GM19025 (cell line): ENCODE data around the gene TTC12.
"Not testable (repeated sequence)": the region's sequence is repeated elsewhere in the genome, so short reads cannot be mapped to it uniquely, and the experiment has no call there.

Experiments
- ATAC-seq: cut with Tn5 transposase; IDR thresholded peaks from one replicate; pipeline ENCODE4 v1.9.1; 2021; ENCODE audit warnings: mild to moderate bottlenecking, low read depth, moderate library complexity; ENCODE audit not compliant: unreplicated experiment

Gene TTC12

DNA sequence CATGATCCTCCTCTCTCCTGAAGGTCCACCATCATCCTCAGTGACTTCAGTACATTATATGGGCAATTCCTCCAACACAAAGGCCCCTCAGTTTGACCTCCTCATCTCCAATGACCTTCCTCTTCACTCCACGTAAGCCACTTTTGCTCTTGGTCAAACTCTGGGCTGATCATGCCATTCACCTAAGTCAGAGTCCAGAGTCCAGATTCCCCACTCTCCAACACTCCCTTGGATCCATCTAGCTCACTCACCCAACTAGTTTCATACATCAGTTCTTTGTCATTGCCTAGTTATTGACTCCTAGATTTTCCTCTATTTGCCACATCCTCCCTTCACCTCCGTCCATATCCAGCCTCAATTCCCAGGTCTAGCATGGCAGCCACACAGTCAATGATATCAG lies 30.5 kb upstream of the TTC12 start:
- no peak for ATAC-seq

DNA sequence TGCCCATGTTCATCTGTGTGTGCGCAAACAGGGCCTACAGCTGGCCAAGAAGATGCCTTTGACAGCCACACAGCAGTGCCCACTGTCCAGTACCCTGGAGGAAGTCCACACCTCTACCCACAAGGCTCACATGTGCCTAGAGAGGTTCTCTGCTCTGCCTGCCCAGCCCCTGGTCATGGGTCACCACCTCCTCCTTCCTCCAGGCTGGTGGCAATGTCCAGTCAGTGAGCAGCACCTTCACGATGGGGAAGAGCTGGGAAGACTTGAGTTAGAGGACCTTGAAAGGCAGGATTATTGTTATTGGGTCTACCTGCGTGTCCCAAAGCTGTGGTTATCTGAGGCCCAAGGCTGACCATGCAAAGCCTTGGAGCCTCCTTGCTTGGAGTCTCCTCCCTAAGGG lies 28.4 kb upstream of the TTC12 start:
- no peak for ATAC-seq

DNA sequence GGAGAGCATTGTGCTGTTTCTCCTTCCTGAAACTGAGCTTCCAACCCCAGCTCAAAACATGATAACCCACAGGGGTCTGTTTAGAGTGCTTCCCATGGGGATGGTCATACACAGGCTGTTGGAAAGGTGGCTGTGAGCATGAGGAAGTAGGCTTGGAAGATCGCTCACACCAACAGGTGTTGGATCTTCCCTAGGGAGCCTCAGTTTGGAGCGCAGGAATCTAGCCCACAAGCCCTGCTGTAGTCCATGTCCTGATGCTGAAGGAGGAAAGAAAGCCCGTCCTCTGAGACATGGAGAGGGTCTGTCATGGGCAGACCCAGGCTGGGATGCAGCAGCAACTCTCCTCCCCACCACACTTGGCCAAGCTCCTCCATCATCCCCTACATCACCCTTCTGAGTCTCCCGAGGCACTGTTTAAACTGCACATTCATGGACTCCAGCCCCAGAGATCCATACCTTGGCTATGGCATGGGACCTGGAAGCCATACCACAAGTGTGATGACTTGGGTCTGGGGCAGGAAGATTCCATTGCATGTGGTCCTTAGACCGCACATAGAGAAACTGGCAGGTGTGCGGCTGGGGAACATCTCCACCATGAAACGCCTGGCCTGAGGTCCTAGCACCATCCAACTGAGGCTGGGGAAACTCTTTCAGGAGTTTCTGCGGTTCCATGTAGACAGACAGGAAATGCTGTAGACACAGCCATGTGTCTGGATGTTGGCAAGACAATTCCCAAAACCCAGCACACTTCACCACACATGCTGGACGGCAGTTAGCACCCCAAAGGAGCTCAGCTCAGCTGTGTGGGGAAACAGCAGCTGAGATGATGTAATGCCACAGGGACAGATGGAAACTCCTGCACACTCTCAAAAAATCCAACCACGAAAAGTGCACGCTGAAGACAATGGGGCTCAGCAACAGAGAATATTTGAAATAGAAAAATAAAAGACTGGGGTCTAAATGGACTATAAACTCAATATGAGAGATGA lies 27.6 kb upstream of the TTC12 start:
- no peak for ATAC-seq

DNA sequence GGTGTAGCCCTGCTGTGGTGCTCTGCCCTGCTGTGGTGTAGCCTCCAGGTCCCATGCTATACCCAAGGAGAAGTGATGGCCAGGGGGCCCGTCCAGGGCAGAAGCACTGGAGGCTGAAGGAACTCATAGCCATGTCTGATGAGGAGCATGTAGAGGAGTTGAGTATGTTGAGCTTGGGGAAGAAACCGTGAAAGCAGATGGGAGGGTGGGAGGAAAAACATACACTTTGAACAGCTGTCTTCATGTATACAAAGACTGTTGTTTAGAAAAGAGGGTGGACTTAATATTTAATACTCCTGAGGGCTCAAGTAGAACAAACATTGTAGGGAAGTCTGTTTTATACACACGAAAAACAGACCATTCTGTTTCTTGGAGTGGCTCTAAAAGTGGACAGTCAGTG lies 26.6 kb upstream of the TTC12 start:
- no peak for ATAC-seq

DNA sequence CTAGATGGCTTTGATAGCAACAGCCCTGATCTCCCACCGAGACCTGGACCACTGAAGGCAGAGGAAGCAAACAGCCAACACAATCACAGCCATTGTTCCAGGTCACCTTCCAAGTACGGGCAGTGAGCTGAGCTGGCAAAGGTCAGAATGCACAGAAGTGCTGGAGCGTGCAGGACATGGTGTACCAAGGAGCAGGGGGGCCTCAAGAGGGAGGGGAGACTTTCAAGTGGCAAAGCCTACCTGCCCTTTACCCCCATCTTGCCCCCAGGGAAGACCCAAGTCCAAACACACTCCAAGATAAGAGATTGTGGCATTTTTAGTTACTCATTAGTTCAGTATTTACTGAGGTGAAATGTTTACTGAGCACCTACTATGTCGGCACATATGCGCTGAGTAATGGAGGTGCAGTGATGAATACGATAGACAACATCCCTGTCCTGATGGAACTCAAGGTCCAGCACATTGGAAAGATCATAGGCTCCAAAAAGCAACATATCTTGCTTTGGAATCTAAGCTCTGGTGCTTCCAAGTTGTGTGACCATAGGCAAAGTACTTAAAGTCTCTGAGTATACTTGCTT lies 26.0 kb upstream of the TTC12 start:
- ATAC-seq, result no peak

DNA sequence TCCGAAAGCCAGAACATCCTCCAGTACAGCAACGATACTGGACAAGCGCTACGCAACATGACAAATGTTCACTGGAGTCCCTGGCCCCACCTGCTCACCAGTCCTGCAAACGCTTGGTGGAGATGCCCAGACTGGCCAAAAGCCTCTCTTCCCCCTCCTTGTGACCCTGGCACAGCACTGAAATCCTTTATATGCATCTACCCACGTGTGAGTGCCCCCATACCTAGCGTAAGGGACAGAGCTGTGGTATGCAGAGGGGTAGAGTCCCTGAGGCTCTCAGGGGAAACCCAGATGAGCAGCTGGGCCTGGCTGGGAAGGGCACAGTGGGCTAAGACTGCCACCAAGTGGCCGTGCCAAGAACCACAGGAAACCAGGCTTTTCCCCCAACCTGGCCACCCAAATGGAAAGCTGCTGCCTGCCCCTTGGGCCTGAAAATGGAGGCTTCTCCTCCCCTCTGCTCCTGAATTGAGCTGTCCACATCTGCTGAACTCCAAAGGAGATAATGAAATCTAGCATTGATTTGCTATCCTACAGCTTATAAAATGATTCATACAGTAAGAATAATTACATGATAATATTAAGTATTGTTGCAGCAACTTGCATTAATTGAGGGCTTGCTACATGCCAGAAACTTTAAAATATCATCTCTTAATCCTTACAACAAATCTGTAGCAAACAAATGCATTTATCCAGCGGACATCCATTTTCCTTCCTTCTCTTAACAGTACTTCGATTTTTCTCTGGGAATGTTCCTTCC lies 24.8 kb upstream of the TTC12 start:
- peak; percentile 86 for ATAC-seq

DNA sequence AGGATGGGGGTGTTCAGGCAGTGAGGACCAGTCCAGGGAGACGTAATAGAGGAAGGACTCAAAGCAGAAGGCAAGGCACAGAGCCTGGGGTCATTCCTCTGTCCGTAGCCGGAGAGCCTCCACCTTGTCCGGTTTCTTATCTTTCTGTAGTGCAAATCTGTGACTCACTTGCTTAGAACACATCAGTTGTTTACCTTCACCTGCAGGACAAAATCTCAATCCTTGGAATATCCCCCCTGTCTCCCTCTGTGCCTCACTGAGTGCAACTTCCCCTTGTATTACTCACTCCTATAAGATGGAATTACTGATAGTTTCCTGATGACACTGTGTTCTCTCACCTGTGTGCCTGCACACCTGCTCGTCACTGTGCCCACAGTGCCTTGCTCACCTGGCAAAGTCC lies 20.4 kb upstream of the TTC12 start:
- no peak for ATAC-seq

DNA sequence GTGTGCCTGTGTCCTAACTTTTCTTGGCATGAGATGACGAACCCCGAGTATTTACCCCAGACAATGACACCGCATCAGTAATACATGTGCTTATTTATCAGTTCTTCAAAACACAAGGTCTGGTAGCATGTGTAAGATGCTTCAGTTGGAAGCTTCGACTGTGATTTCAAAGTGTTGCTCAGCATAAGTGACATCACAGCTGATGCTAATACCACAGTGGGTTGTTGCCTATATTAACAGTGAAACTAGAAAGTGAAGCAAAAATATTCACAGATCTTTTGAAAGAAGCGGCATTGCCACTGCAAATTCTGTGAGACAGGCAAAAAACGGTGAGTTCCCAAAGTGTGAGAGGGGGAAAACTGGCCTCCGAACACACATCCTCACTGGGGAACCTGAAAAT lies 18.4 kb upstream of the TTC12 start:
- ATAC-seq, result no peak

DNA sequence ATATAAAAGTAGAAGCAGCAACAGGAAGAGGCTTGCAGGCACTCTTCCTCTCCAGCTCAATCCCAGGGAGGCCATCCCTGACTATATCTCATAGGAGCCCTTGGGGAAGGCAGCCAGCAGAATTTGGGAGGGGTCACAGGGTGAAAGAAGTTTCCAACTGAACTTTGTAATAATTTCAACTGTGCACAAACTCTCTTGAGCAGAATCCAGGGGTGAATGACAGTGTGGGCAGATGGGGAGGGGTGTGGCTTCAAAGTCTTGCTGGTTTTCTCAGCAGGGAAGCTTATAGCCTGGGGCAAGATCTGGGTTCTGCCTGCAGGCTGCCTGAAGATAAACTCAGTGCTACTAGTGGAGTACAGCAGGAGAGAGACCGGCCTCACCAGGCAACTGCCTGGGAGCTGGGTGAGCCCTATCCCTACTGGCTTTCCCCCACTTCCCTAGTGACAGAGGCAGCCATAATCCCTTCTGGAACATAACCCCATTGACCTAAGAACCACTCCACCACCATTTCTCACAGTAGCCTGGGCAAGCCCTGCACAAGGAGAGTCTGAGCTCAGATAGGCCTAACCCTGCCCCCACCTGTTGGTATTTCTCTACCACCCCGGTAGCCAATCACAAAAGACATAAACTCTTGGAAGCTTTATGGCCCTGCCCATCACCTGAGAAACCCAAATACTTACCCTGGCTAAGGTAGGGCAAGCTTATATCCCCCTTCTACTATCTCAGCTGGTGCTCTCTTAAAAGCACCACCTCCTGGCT lies 17.8 kb upstream of the TTC12 start:
- no peak for ATAC-seq

DNA sequence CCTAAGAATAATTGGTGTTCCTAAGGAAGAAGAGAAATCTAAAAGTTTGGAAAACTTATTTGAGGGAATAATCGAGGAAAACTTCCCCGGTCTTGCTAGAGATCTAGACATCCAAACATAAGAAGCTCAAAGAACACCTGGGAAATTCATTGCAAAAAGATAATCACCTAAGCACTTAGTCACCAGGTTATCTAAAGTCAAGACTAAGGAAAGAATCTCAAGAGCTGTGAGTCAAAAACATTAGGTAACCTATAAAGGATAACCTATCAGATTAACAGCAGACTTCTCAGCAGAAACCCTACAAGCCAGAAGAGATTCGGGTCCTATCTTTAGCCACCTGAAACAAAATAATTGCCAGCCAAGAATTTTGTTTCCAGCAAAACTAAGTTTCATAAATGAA lies 15.9 kb upstream of the TTC12 start:
- ATAC-seq, result not testable (repeated sequence)

DNA sequence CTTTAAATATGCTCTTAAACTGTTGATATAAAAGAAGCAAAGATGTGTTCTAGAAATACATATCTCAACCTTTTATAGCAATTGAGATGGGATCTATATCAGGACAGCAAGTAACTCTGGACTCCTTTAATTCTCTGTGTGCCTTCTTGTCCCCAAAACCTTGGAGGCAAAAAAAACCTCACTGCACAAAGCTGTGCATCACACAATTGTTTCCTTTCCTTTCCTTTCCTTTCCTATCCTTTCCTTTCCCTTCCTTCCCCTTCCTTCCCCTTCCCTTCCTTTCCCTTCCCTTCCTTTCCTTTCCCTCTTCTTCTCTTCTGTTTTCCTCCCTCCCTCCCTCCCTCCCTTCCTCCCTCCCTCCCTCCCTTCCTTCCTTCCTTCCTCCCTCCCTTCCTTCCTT lies 9.5 kb upstream of the TTC12 start:
- no peak for ATAC-seq

DNA sequence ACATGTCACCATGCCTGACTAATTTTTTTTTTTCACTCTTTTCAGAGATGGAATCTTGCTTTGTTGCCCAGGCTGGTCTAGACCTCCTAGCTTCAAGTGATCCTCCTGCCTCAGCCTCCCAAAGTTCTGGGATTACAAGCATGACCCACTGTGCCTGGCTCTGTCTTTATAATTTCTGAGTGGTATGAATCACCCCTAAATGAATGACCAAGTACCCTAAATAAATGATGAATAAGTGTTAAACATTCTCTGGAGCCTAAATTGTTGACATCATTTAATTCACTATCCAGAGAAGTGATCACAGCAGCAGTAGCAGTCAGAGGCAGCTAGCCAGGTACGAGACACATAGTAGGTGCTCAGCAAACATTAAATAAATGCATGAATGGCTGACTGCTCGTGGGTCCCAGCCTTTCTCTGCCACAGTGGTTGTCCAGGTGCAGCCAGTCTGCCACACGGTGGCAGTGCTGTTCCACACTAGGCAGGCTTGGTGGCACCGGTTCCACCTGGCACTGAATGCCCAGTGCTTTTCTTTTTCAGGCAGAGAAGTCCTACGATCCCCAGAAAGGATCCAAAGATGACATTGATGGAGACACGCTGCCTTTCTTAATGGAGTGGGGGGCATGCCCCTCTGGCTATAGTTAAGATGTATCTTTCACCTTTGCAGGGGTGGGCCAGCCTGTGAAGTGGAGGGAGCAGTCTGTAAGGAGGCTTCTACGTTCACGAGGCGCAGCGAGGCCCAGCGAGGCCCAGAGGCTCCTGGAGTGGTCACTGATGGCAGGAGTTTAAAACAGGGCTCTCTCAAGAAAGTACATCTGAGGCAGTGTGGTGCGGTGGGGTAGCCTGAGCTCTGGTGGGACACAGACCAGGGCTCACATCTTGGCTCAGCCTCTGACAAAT lies 8.7 kb upstream of the TTC12 start:
- ATAC-seq, result peak; percentile 91

DNA sequence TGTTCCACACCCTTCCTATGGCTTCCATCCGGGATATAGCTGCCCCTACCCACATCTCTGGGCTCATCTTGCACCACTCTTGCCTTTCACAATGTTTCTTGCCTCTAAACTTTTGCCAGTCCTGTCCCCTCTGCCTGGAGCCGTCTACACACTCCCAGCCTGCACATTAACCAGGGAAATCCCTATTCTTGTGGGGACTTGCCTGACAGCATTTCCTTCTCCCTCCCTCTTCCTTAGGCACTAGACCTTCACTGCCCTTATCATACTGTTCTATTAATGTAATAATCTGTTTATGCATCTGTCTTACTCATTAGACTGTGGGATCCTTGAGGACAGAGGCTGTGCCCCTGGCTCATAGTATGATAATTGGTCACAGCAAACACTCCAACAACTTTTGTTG lies 5.8 kb upstream of the TTC12 start:
- ATAC-seq, result no peak

DNA sequence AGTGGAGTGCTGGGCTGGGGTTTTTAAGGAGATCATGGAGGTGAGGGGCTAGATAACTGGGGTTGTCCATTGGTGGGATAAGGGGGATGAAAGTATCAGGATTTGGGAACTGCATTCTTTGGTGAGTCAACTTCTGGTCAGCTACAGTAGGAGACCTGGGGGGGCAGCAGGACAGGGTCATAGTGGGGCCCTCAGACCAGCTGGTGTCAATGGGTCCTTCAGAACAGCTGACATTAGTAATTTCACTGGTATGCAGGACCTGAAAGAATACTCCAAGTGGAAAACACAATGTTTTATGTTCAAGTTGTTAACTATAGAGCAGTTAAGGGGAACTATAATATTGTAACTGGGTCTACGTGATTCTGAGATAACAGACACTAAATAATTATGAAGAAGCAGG lies 2.8 kb upstream of the TTC12 start:
- ATAC-seq, result no peak

DNA sequence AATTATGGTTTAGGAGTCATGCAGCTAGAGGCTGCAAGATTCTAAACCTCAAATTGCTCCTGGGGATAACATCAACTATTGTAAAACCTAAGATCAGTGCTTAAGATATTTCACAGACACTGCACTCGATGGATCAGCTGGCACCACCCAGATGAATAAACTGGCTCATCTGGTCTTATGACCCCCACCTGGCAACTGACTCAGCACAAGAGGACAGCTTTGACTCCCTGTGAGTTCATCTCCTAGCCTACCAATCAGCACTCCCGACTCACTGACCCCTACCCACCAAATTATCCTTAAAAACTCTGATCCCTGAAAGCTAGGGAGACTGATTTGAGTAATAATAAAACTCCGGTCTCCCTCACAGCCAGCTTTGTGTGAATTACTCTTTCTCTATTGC lies 782 bp upstream of the TTC12 start:
- ATAC-seq, result no peak

DNA sequence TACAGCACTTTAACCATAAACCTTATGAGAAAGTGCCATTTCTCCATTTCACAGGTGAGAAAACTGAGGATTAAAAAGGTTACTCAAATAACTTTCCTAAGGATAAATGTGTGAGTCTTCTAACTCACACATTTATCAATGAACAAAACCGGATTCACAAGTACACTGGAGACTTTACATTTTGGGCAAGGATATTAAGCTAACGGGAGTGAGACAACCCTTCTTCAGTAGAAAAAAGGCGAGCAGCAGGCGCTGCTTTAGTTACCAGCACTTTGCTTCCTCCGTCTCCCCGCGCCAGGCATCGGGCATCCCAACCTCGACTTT lies 356 bp upstream of the TTC12 start:
- ATAC-seq, result no peak

DNA sequence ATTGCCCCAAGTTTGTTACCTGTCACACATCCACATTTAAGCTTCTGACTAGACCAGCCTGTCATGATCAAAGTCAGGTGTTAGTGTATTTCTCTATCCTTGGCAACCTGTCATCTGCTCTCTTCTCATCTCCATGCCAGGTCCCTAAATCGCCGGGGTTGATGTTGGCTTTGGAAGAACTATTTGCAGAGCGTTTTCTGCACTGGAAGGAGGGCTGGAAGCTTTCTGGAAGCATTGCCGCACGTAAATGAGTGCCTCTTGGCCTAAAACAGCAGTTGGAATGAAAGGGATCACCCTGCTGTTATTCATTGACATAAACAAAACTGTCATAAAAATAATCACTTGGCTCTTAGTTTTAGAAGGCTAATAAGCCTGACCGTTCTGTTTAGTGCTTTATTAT lies 1.4 kb downstream of the TTC12 start:
- no peak for ATAC-seq

DNA sequence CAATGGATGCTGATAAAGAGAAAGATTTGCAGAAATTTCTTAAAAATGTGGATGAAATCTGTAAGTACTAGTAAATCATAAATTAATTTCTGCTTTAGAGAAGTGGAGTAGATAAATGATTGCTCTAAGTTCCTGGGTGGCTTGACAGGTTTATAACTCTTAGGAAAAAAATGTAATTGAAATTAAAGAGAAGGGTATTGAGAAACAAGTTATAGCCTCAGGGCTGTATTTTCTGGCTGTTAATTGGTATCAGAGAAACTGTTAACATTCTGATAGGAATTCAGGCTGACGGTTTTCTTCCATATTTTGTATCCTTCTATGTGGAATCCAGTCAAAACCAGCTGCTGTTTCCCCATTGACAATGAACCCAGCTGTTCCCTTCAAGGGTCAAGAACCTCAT lies 1.9 kb downstream of the TTC12 start:
- no peak for ATAC-seq

DNA sequence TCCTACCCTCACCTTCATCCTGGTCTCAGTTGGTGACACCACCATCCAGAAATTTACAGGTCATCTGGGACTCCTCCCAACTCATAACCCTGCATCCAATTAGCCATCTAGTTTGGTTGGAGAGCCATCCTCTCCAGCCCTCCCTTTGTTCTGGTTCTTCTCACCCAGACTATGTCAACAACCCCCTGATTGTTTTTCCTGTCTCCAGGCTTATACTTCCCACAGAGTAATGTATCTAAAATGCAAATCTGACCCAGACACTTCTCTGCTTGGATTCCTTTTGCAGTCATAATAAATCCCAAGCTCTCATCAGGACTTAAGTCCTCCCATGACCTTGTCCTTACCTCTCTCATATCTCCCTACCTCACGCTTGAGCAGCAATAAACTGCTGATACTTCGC lies 3.0 kb downstream of the TTC12 start:
- no peak for ATAC-seq

DNA sequence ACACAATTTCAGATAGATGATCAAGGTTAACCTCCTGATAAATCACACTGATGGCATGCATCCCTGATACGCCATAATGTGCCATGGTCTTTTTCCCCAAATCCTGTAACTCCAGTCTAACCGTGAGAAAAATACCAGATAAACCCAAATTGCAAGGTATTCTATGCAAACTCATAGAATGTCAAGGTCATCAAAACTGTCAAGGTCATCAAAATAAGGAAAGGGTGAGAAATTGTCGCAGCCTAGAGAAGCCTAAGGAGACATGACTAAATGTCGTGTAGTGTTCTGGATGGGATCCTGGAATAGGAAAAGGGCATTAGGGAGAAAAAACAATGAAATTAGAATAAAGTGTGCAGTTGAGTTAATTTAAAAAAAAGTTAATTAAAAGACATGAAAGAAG lies 4.7 kb downstream of the TTC12 start:
- ATAC-seq, result no peak
